ENCODE data around the gene TRPC1.

DNA sequence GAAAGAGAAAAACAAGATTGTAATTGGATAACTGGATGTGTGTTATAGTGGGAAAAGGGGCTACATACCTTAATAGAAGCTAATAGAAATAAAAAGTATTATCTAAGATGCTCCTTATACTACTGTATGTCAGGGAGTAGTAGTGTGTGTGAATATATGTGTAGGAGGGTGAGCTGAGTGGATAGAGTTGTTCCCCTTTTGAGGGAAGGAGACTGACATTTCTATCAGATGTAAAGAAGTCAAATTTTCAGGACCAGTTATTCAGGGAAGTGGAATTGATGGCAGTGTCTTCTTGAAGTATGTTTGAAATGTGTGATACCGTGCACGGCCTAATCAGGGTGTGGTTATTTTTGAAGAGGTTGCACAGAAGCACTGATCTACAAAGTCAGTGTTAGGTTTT lies 116.0 kb downstream of the TRPC1 start:
- no peak for TF ChIP-seq POLR2A (IDR thresholded peaks at IDR 0.05)
- TF ChIP-seq, protein P1, sequence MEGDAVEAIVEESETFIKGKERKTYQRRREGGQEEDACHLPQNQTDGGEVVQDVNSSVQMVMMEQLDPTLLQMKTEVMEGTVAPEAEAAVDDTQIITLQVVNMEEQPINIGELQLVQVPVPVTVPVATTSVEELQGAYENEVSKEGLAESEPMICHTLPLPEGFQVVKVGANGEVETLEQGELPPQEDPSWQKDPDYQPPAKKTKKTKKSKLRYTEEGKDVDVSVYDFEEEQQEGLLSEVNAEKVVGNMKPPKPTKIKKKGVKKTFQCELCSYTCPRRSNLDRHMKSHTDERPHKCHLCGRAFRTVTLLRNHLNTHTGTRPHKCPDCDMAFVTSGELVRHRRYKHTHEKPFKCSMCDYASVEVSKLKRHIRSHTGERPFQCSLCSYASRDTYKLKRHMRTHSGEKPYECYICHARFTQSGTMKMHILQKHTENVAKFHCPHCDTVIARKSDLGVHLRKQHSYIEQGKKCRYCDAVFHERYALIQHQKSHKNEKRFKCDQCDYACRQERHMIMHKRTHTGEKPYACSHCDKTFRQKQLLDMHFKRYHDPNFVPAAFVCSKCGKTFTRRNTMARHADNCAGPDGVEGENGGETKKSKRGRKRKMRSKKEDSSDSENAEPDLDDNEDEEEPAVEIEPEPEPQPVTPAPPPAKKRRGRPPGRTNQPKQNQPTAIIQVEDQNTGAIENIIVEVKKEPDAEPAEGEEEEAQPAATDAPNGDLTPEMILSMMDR (IDR thresholded peaks at IDR 0.05): no peak
- no peak for TF ChIP-seq POLR2AphosphoS5 (IDR thresholded peaks at IDR 0.05)
- no peak for TF ChIP-seq EP300 (IDR thresholded peaks at IDR 0.05; ENCODE audit: low read depth)
